Astrocyte (in vitro differentiated cells and primary cell): ENCODE measurements around the gene ZNF165.
"Not testable (repeated sequence)": the region's sequence is repeated elsewhere in the genome, so short reads cannot be mapped to it uniquely, and the experiment has no call there.

Source experiments
- EZH2 ChIP-seq: IDR thresholded peaks from 2 replicates; pipeline ENCODE4 v1.6.1; 2012; ENCODE audit warnings: mild to moderate bottlenecking, low read length, inconsistent platforms; ENCODE audit not compliant: insufficient read depth
- TF ChIP-seq, protein P1 (sequence below): IDR thresholded peaks from 2 replicates; pipeline ENCODE4 v1.5.1; 2011; ENCODE audit warnings: low read depth, mild to moderate bottlenecking, inconsistent platforms, low read length, moderate library complexity; ENCODE audit not compliant: insufficient read depth

DNA sequence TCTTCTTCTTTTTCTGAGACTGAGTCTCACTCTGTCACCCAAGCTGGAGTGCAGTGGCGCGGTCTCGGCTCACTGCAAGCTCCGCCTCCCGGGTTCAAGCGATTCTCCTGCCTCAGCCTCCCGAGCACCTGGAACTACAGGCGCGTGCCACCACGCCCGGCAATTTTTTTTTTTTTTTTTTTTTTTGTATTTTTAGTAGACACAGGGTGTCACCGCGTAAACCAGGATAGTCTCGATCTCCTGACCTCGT is at the start of gene ZNF165:
- TF ChIP-seq, protein P1, sequence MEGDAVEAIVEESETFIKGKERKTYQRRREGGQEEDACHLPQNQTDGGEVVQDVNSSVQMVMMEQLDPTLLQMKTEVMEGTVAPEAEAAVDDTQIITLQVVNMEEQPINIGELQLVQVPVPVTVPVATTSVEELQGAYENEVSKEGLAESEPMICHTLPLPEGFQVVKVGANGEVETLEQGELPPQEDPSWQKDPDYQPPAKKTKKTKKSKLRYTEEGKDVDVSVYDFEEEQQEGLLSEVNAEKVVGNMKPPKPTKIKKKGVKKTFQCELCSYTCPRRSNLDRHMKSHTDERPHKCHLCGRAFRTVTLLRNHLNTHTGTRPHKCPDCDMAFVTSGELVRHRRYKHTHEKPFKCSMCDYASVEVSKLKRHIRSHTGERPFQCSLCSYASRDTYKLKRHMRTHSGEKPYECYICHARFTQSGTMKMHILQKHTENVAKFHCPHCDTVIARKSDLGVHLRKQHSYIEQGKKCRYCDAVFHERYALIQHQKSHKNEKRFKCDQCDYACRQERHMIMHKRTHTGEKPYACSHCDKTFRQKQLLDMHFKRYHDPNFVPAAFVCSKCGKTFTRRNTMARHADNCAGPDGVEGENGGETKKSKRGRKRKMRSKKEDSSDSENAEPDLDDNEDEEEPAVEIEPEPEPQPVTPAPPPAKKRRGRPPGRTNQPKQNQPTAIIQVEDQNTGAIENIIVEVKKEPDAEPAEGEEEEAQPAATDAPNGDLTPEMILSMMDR: not testable (repeated sequence)
- not testable (repeated sequence) for TF ChIP-seq EZH2
